NCI-H524 treated with DMSO at 0.1 percent for 48 hours (cell line): ENCODE results near the gene UBA7.

Experiments used
- DNase-seq: peaks from one replicate; lab custom pipeline; 2025; lab: John Stamatoyannopoulos, UW

UBA7 gene

GRCh38 chr3:49805897-49806701 lies 7.7 kb downstream of the UBA7 start:
- DNase-seq = no peak

GRCh38 chr3:49805367-49805782 lies 8.4 kb downstream of the UBA7 start:
- no peak for DNase-seq

GRCh38 chr3:49804141-49805041 lies 9.4 kb downstream of the UBA7 start:
- no peak for DNase-seq

GRCh38 chr3:49803465-49804140 lies 10.2 kb downstream of the UBA7 start:
- peak; percentile 61 for DNase-seq

GRCh38 chr3:49802719-49803464 lies 10.9 kb downstream of the UBA7 start, which contains the start of gene INKA1:
Gene INKA1 (plus strand): TSS chr3:49803261. CDS start chr3:49803393, 132 bp downstream.
- peak; percentile 27 for DNase-seq

- no peak for DNase-seq
Observed at GRCh38 chr3:49801160-49801559, 12.6 kb downstream of the UBA7 start.

GRCh38 chr3:49799761-49800160 lies 14.0 kb downstream of the UBA7 start, which contains the start of gene CDHR4:
Gene CDHR4 (minus strand): TSS chr3:49799873. CDS start chr3:49799812, 61 bp downstream.
- DNase-seq = no peak

- no peak for DNase-seq
Observed at GRCh38 chr3:49799105-49799504, 14.6 kb downstream of the UBA7 start.

- no peak for DNase-seq
Observed at GRCh38 chr3:49794926-49795905, 18.5 kb downstream of the UBA7 start.

GRCh38 chr3:49794431-49794830 lies 19.3 kb downstream of the UBA7 start:
- DNase-seq = no peak

GRCh38 chr3:49793486-49794085 lies 20.2 kb downstream of the UBA7 start:
- DNase-seq = no peak

GRCh38 chr3:49792371-49793150 lies 21.2 kb downstream of the UBA7 start:
- no peak for DNase-seq

GRCh38 chr3:49791571-49791970 lies 22.2 kb downstream of the UBA7 start:
- no peak for DNase-seq

GRCh38 chr3:49790626-49791411 lies 22.9 kb downstream of the UBA7 start:
- no peak for DNase-seq

- DNase-seq = no peak
Observed at GRCh38 chr3:49788056-49788455, 25.7 kb downstream of the UBA7 start.

GRCh38 chr3:49787536-49787935 lies 26.2 kb downstream of the UBA7 start:
- DNase-seq = no peak

GRCh38 chr3:49787182-49787464 lies 26.6 kb downstream of the UBA7 start:
- no peak for DNase-seq
